GOT3 (cell line): Measurements from ENCODE around the gene KRTAP10-5.
"Not testable (repeated sequence)": the region's sequence is repeated elsewhere in the genome, so short reads cannot be mapped to it uniquely, and the experiment has no call there.

Experiments
- DNase-seq: peaks from one replicate; lab custom pipeline; 2025; ENCODE audit warnings: mixed read lengths; lab: John Stamatoyannopoulos, UW

The KRTAP10-5 gene

GRCh38 chr21:44590897-44591800, 10.7 kb upstream of the KRTAP10-5 start:
- not testable (repeated sequence) for DNase-seq

GRCh38 chr21:44590311-44590721, 9.9 kb upstream of the KRTAP10-5 start:
- no peak for DNase-seq

DNA sequence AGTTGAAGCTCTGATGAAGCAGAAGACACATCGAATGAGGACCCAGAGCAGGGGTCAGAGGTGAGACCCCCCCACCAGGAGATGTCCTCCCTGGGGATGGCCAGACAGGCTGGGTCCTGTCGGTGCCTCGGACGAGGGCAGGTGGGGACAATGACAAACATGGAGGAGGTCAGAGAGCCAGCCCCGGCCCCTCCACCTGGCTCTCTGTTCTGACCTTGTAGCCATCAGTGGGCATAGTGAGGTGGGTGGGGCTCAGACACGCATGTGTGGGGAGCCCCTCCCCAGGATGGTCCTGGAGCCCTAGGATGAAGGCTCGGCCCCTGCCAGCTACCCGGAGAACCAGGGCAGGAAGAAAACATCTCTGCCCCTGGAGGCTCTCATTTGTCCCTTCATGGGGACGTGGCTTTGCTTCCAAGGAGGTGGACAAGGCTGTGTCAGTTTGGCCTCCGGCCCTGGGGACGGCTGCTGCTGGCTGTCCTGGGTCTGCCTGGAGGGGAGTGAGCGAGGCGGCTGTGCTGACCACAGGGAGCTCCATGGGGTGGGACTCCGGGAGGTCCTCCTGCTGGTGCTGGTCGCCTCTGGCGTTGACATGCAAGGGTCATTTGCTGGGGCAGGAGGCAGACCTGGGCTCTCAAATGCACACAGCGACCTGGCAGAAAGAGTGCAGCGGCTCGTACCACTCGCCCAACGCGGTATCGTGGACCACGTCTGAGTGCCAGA, 9.3 kb upstream of the KRTAP10-5 start:
- DNase-seq = no peak

GRCh38 chr21:44589094-44589493, 8.7 kb upstream of the KRTAP10-5 start:
- DNase-seq = no peak

DNA sequence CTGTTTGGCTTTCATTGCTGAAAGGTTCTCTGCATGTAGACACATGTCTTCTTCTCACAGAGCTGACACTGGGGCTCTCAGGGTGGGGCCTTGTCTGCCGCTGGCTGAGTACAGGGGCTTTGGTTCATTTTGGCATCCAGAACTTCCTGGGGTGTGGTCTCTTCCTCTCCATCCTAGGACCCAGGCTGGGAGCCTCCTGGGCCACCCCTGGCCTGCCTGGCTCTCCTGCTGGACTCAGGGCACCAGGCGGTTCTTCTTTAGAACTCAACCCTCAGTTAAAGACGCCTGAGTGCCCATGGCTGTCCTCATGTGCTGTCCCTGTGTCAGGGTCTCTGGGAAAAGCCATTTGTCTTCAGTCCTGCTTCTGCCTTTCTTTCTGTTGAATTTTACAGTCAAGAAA, 5.5 kb upstream of the KRTAP10-5 start:
- DNase-seq = no peak

- no peak for DNase-seq
Observed at GRCh38 chr21:44583800-44584147, 3.4 kb upstream of the KRTAP10-5 start.

- DNase-seq = no peak
Observed at GRCh38 chr21:44583089-44583799, 2.8 kb upstream of the KRTAP10-5 start.

DNA sequence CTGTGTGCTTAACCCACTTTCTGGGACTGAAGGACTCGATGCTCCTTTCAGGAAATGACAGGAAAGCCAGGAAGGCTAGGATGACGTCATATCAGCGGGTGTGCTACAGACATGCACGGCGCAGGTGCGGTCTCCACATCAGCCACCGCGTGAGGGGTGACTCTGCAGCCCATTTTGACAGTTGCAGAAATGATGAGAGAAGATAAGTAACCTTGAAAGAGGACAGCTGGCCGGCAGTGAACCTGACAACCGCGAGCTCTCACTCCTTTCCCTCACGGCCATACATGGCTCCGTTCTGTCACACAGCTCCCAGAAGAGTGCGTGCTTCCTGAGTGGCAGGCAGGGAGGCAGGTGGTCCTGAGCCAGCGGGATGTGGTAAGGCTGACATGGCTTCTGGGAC, 1.7 kb upstream of the KRTAP10-5 start:
- DNase-seq = no peak

DNA sequence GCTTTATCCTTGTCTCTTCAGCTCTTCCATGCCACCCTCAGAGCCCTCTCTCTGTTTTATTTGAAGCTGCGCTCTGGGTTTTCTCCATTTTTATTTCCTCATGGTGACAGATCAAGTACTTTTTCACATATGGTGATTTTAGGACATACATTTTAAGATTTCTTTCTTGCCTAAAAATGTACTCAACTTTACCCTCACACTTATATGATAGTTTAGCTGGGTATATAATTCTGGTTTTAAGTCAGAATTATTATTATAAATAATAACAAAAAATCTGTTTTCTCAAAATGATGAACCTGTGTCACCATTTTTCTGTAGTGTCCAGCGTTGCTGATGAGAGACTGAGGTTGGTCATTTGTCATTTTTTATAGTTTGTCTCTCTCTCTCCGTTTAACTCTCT, 754 bp upstream of the KRTAP10-5 start:
- no peak for DNase-seq

DNA sequence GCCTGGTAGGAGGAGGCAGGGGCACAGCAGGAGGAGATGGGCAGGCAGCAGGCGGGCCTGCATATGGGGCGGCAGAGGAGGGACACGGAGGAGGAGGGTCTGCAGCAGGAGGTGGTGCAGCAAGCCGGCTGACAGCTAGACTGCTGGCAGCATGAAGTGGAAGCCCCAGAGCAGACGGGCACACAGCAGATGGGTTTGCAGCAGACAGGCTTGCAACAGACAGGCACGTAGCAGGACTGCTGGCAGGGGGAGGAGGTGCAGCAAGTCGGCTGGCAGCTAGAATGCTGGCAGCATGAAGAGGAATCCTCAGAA, 615 bp downstream of the KRTAP10-5 start:
- DNase-seq = no peak

DNA sequence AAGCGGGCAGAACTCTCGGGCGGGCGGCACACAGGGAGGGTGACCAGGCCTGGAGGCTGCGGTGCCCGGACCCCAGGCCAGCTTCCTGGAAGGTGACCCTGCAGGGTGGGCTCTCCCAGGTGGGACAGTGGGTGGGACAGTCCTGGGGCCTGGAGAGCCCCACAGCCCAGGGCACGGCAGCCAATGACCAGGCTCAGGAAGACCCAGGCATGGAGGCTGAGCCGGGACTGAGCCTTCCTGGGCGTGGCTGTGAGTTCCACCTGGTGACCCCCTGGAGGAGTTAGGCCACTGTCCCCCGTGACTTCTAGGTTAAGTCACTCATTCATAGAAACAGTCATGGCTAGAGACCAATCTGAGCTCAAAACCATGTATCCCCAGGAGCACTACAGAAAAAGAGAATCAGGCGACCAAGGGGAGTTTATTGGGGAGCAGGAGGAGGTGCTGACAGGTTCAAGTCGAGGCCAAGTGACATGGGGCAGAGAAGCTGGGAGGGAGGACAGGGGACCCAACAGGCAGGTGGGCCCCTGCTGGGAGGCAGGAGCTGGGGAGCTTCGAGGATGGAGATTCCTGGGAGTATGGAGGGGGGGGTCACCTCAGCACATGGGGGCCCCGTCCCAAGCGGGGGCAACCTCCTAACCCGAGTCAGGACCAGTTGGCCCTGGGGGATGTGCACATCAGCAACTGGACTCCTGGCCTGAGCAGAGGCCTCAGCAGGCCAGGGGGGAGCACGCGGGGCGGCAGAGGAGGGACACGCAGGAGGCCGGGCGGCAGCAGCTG, 1.2 kb downstream of the KRTAP10-5 start:
- no peak for DNase-seq

DNA sequence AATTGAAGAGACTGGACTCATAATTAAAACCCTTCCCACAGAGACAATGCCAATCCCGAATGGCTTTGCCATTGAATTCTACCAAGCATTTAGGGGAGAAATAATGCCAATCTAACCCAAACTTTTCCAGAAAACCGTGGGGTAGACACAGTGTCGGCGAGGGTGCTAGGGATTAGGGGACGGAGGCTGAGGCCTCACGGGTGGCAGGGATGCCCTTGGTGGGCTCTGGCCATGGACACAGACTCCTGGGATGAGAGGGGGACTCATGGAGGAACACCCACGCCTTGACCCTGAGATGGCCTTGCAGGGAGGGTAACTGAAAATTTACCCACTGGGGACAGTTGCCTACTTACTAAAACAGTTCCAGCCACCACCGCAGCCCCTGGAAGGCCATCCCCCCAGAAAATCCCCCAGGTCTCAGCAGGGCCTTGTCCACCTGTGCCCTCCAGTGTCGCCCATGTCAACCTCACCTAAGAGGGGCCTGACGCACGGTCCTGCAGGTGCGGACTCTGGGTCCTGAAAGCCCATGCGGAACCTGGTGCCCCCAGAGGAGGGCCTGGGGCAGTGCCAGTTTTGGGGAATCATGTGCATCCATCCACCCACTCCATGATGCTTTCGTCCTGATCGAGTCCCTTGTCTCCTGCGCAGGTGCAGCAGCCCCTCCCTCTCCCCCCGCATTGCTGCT, 1.9 kb downstream of the KRTAP10-5 start:
- DNase-seq = no peak

DNA sequence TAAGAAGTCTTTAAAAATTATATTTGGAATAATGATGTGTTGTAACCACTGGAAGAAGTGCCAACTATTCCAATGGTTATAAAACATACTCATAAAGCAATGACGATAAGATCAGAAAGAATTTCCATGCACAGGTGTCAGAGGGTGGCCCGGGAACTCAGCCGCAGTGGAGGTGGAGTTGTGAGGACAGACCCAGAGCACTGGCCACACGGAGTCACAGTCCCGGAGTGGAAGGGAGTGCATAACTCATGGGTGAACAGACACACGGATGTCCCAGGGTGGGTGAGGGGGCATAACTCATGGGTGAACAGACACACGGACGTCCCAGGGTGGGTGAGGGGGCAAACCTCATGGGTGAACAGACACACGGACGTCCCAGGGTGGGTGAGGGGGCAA, 4.4 kb downstream of the KRTAP10-5 start:
- no peak for DNase-seq

- DNase-seq = no peak
Observed at GRCh38 chr21:44575307-44576024, 4.9 kb downstream of the KRTAP10-5 start.

- DNase-seq = no peak
Observed at GRCh38 chr21:44574457-44575306, 5.7 kb downstream of the KRTAP10-5 start.

GRCh38 chr21:44573630-44574456, 6.6 kb downstream of the KRTAP10-5 start, which contains the start of gene KRTAP10-4:
KRTAP10-4 (plus strand) TSS chr21:44573729; CDS start chr21:44573759, 30 bp downstream.
- DNase-seq = not testable (repeated sequence)

DNA sequence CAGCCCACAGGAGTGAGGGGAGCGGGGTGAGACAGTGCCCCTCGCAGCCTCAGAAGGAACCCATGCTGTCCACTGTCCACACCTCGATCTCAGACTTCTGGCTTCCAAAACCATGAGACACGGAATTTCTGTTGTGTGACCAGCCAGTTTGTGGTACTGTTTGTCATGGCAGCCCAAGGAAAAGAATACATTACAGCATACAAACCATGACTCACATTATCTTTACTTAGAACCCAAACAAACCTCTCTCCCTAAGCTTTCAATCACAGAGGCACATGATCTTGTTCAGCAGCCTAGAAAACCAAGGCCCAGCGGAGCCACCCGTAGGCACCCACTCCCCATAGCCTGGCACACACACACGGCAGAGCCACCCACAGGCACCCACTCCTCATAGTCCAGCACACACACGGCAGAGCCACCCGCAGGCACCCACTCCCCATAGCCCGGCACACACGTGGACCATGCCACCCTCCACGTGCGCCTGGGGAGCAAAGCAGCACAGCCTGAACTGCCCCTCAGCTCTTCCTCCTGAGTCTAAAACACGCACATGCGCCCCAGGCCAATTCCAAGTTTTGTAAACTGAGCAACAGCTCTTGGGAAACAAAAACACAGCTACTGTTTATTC, 7.3 kb downstream of the KRTAP10-5 start:
- DNase-seq = no peak
